ENCODE data around the gene CFTR.

Gene CFTR

GRCh38 chr7:117590191-117590590, 110.4 kb downstream of the CFTR start:
- no peak for DNase-seq

DNA sequence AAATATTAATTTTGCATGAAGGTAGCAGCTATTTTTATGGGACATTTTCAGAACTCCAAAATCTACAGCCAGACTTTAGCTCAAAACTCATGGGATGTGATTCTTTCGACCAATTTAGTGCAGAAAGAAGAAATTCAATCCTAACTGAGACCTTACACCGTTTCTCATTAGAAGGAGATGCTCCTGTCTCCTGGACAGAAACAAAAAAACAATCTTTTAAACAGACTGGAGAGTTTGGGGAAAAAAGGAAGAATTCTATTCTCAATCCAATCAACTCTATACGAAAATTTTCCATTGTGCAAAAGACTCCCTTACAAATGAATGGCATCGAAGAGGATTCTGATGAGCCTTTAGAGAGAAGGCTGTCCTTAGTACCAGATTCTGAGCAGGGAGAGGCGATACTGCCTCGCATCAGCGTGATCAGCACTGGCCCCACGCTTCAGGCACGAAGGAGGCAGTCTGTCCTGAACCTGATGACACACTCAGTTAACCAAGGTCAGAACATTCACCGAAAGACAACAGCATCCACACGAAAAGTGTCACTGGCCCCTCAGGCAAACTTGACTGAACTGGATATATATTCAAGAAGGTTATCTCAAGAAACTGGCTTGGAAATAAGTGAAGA, 112.3 kb downstream of the CFTR start:
- DNase-seq = no peak

DNA sequence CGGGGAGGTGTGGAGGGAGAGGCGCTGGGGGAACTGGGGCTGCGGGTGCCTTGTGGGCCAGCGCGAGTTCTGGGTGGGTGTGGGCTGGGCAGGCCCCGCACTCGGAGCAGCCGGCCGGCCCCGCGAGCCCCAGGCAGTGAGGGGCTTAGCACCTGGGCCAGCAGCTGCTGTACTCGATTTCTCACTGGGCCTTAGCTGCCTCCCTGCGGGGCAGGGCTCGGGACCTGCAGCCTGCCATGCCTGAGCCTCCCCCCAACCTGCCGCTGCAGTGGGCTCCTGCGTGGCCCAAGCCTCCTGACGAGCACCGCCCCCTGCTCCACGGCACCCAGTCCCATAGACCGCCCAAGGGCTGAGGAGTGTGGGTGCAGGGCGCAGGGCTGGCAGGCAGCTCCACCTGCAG, 116.3 kb downstream of the CFTR start:
- DNase-seq = no peak

DNA sequence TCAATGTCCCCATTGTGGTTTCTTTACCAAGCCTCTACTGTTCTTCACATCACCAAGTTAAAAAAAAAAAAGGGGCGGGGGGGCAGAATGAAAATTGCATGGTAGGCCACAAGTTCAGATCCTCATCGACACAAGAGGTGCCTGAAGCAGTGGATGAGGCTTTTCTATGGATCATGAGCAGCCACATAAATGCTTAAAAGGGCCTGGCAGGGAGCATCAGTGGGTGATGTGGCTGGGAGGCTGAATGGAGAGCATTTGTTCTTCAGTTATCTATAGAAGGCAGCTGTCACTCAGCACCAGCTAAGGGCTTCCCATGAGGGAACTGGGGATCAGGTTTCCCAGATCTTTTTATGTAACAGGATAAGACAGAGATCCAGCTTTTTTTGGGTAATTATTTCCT, 117.9 kb downstream of the CFTR start:
- no peak for DNase-seq

DNA sequence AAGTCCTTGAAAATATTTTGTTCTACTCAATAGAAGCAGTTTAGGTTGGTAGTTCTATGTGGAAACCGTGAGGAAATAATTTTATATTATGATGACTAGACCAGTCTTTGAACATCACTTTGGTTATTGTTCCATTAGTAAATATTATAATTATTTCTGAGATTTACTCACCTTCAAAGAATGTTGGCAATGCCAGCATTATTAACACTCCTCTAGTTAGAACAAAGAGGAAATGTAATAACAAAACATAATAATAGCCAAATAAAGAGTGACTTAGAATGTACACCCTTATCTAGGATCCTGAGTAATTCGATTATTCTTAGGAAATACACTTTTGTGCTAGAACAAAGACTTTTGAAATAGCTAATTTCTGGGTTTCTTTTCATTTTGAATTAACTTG, 121.1 kb downstream of the CFTR start:
- no peak for DNase-seq

GRCh38 chr7:117603627-117604026, 123.8 kb downstream of the CFTR start:
- no peak for DNase-seq

DNA sequence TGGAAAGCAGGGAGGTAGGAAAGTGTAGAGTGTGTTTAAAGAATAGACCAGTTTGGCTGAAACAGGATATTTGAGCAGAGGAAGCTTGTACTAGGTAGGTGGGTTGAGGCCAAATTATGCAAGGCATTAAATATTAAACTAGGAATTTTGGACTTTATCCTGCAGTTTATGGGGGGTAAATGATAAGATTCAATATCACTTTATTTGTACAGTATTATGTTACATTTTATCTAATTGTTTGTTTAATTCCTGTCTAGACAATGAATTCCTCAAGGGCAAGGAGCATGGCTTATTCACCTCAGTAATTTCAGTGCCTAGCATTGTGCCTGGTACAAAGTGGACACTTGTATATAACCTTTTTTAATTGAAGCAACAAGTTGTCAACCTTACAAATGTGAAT, 125.9 kb downstream of the CFTR start:
- no peak for DNase-seq

- DNase-seq = no peak
Measured at GRCh38 chr7:117606132-117606531, 126.3 kb downstream of the CFTR start.

DNA sequence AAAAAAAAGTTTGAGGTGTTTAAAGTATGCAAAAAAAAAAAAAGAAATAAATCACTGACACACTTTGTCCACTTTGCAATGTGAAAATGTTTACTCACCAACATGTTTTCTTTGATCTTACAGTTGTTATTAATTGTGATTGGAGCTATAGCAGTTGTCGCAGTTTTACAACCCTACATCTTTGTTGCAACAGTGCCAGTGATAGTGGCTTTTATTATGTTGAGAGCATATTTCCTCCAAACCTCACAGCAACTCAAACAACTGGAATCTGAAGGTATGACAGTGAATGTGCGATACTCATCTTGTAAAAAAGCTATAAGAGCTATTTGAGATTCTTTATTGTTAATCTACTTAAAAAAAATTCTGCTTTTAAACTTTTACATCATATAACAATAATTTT, 130.6 kb downstream of the CFTR start:
- DNase-seq = no peak

DNA sequence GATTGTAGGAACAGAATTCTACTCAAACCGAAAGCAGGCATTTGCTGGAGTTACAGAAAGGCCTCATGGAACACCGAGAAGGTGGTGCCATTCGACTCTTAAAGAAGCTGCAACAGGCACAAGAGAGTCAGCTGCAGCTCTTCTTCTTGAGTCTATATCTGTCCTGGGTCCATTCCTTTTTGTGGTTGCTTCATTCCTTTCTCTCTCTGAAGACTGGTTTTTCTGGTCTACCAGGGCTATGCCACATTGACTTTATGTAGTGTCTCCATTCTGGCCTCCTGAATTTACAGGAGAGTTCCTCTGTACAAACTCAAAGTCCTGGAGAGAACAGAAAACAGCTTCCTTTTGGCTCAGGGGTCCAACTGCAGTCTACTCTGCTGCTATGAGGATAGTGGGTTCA, 132.8 kb downstream of the CFTR start:
- no peak for DNase-seq

- DNase-seq = no peak
Measured at GRCh38 chr7:117616694-117617093, 136.9 kb downstream of the CFTR start.

GRCh38 chr7:117619681-117620080, 139.9 kb downstream of the CFTR start:
- DNase-seq = no peak

DNA sequence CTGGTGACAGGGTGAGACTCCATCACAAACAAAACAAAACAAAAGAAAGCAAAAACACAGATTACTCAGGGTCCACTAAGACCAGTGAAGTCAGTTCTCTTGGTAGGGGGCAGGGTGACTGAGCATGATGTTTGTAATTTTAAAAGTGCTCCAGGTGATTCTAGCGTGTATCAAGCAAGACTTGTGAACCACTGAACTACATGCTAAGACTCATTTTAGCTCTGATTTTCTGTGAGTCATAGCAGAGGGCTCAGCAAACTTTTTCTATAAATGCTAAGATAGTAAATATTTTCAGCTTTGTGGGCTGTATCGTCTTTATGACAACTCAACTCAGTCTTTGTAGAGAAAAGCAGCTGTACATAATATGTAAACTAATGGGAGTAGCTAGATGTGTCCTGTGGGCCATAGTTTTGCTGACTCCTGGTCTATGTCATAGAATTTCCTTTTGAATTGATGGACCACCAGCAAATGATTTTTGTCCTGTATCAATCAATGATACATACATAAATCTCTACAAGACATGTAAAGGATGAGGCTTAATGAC, 141.3 kb downstream of the CFTR start:
- no peak for DNase-seq

- DNase-seq = no peak
Measured at GRCh38 chr7:117623606-117624005, 143.8 kb downstream of the CFTR start.

GRCh38 chr7:117630501-117630900, 150.7 kb downstream of the CFTR start:
- DNase-seq = no peak

DNA sequence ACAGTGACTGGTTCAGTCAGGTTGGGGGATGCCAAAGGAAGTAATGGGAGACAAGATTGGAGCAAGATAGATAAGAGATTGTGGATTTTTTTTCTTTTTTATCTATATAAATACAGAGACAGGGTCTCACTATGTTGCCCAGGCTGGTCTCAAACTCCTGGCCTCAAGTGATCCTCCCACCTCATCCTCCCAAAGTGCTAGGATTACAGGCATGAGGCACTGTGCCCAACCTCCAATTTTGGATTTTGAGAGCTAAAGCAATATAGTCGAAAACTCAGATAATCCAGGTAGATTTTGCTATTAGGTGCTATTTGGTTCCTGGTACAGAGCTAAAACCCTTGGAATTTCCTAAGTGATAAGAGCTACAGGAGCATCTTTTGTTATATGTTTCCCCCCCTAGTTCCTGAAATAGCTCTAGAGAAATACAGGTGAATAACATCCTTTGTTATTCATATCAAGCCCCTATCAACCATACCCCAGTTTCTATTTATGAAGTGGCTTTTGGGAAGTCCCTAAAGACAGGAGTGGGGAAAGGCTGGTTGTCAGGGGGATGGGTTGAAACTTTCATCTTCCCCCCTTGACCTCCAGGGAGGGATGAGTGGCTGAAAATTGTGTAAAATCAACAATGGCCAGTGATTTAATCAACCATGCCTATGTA, 151.2 kb downstream of the CFTR start:
- no peak for DNase-seq

- no peak for DNase-seq
Measured at GRCh38 chr7:117631652-117632051, 151.8 kb downstream of the CFTR start.

DNA sequence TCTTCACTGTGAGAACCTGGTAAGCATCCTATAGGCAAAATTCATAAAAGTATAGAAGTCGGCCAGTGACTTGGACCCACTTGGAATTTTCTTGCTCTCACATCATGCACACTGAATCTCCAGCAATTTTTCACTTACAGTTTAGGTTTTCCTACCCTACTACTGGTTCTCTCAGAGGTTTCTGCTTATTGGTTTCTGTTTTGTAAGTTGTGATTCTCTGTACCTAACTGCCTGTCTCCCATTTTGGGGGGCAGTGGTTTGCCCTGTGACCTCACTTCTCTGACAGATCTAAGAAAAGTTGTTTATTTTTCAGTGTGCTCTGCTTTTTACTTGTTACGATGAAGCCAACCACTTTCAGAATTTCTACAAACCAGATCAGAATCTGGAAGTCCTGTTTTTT, 158.1 kb downstream of the CFTR start:
- DNase-seq = no peak

- DNase-seq = no peak
Measured at GRCh38 chr7:117639966-117640365, 160.1 kb downstream of the CFTR start.

DNA sequence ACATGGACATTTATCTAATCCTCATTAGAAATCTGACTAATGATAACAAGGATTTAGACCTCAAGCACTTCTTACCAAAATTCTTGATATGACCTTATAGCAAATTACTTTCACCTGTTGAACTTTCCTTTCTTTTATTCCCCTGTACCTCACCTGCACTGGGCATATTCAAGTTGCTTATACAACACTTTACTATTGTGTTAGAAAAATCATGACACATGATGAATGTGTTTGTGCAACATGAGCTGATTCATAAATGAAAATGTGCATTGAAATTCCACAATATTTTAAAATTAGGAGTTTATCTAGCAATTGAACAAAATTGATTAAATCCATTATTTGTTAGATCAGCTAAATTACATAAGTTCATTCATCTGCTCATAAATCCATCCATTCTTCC, 160.6 kb downstream of the CFTR start:
- no peak for DNase-seq

- DNase-seq = no peak
Measured at GRCh38 chr7:117645481-117646165, 165.8 kb downstream of the CFTR start.

DNA sequence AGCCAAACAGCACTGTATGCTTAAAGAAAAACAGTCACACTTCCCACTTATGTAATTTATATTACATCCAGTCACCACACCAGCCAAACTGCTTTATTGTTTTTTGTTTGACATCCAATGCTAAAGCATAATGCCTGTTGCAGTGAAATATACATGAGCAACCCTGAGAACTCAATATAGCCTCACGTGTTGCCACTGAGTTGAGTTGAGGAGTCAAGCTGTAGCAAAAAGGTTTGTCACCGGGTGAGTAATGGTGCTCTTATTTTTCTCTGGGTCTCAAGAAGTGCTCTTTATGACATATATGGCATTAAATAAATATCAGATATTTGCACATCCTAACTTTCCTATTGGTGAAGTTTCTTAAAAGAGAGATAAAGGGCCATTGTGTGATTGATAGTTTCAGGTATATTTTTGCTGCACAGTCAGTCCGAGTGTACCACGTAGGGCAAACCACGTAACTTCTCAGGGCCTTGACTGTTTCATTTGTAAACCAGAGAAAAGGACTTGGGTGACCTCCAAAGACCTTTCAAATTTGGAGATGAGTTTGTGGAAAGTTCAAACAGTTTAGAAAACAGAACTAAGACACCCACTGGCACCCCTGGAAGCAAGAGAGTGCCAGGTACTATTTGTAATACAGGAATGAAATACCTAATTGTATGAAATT, 168.5 kb downstream of the CFTR start:
- no peak for DNase-seq

- no peak for DNase-seq
Measured at GRCh38 chr7:117652943-117653680, 173.3 kb downstream of the CFTR start.
